ENCODE measurements around the gene POLR2C. TPM values are rescaled to one million over a fixed set of nuclear protein-coding genes. Genes with fewer than 3 reads are reported as not detected.

The POLR2C gene
- total RNA-seq, 2 donors from 2014 or later, result 72.0 to 88.3 TPM

GRCh38 chr16:57477531-57478202 is 15.2 kb downstream of the POLR2C start:
- H3K27ac Mint-ChIP-seq, result no peak overlapping the region
- no peak overlapping the region for H3K4me3 Mint-ChIP-seq
- Histone ChIP-seq H3K9ac (ENCODE audit: extremely low read depth, low read length, poor library complexity, severe bottlenecking) (no peak overlapping the region), H3K9me3 (ENCODE audit: control insufficient read depth, low read length) (no peaks in the 10 kb centered on the region), H3K4me1 (ENCODE audit: control insufficient read depth, insufficient read depth, low read length) (peaks cover 6% of the 10 kb centered on the region), H3K27ac (ENCODE audit: low read depth, low read length) (no peak overlapping the region), H3K36me3 (ENCODE audit: control insufficient read depth, insufficient read depth, low read length) (peaks cover 14% of the 10 kb centered on the region), H3K27me3 (ENCODE audit: control insufficient read depth, insufficient read depth, low read length, poor library complexity, severe bottlenecking) (no peaks in the 10 kb centered on the region), H3K4me3 (ENCODE audit: low read length) (no peak overlapping the region)
- H3K4me1 Mint-ChIP-seq, result peaks cover 21% of the 10 kb centered on the region
- H3K36me3 Mint-ChIP-seq (ENCODE audit: low read depth), result peaks cover 4% of the 10 kb centered on the region
- DNase-seq, result peak; percentile 62
- H3K9me3 Mint-ChIP-seq, result no peaks in the 10 kb centered on the region
- no peak for TF ChIP-seq CTCF (conservative IDR thresholded peaks at IDR 0.05)
- 30 to 38% methylated on average over 5 to 9 of the region's 9 CpGs for WGBS, 2 experiments (ENCODE audit: insufficient coverage in 1 of 2, insufficient read length in 1 of 2)
- H3K27me3 Mint-ChIP-seq (ENCODE audit: insufficient read depth), result peaks cover 10% of the 10 kb centered on the region

- Histone ChIP-seq H3K27me3 (ENCODE audit: control insufficient read depth, insufficient read depth, low read length, poor library complexity, severe bottlenecking) (no peaks in the 10 kb centered on the region), H3K27ac (ENCODE audit: low read depth, low read length) (no peak overlapping the region), H3K4me3 (ENCODE audit: low read length) (no peak overlapping the region), H3K9ac (ENCODE audit: extremely low read depth, low read length, poor library complexity, severe bottlenecking) (no peak overlapping the region), H3K4me1 (ENCODE audit: control insufficient read depth, insufficient read depth, low read length) (peaks cover 6% of the 10 kb centered on the region), H3K9me3 (ENCODE audit: control insufficient read depth, low read length) (no peaks in the 10 kb centered on the region), H3K36me3 (ENCODE audit: control insufficient read depth, insufficient read depth, low read length) (peaks cover 8% of the 10 kb centered on the region)
- Mint-ChIP-seq H3K4me1 (peaks cover 19% of the 10 kb centered on the region), H3K4me3 (no peak overlapping the region), H3K27ac (no peak overlapping the region), H3K36me3 (ENCODE audit: low read depth) (peaks cover 3% of the 10 kb centered on the region), H3K27me3 (ENCODE audit: insufficient read depth) (peaks cover 10% of the 10 kb centered on the region), H3K9me3 (no peaks in the 10 kb centered on the region)
- WGBS, 2 experiments (ENCODE audit: insufficient coverage in 1 of 2, insufficient read length in 1 of 2), result 46 to 68% methylated on average over 9 to 15 of the region's 15 CpGs
- DNase-seq, result peak; percentile 53
- no peak for TF ChIP-seq CTCF (conservative IDR thresholded peaks at IDR 0.05)
Observed at GRCh38 chr16:57478396-57479204, 16.1 kb downstream of the POLR2C start.

- peaks cover 6% of the 10 kb centered on the region for H3K4me1 ChIP-seq (ENCODE audit: control insufficient read depth, insufficient read depth, low read length)
- H3K9me3 ChIP-seq (ENCODE audit: control insufficient read depth, low read length), result no peaks in the 10 kb centered on the region
- TF ChIP-seq CTCF (conservative IDR thresholded peaks at IDR 0.05), result no peak
- no peak overlapping the region for H3K27ac ChIP-seq (ENCODE audit: low read depth, low read length)
- H3K9me3 Mint-ChIP-seq, result no peaks in the 10 kb centered on the region
- no peaks in the 10 kb centered on the region for H3K27me3 ChIP-seq (ENCODE audit: control insufficient read depth, insufficient read depth, low read length, poor library complexity, severe bottlenecking)
- peaks cover 3% of the 10 kb centered on the region for H3K36me3 ChIP-seq (ENCODE audit: control insufficient read depth, insufficient read depth, low read length)
- H3K27me3 Mint-ChIP-seq (ENCODE audit: insufficient read depth), result peaks cover 10% of the 10 kb centered on the region
- no peak overlapping the region for H3K9ac ChIP-seq (ENCODE audit: extremely low read depth, low read length, poor library complexity, severe bottlenecking)
- peak; percentile 88 for DNase-seq
- H3K36me3 Mint-ChIP-seq (ENCODE audit: low read depth), result peaks cover 3% of the 10 kb centered on the region
- peaks cover 22% of the 10 kb centered on the region for H3K4me1 Mint-ChIP-seq
- WGBS, 2 experiments (ENCODE audit: insufficient coverage in 1 of 2, insufficient read length in 1 of 2), result 22 to 39% methylated on average over 16 to 36 of the region's 36 CpGs
- H3K4me3 Mint-ChIP-seq, result peak overlapping the region; percentile 60
- peak overlapping the region; percentile 77 for H3K4me3 ChIP-seq (ENCODE audit: low read length)
- no peak overlapping the region for H3K27ac Mint-ChIP-seq
Observed at GRCh38 chr16:57479205-57479975, 16.9 kb downstream of the POLR2C start.

Data from endodermal cell (in vitro differentiated cells).